ENCODE data around the gene TDRD10.

The TDRD10 gene

DNA sequence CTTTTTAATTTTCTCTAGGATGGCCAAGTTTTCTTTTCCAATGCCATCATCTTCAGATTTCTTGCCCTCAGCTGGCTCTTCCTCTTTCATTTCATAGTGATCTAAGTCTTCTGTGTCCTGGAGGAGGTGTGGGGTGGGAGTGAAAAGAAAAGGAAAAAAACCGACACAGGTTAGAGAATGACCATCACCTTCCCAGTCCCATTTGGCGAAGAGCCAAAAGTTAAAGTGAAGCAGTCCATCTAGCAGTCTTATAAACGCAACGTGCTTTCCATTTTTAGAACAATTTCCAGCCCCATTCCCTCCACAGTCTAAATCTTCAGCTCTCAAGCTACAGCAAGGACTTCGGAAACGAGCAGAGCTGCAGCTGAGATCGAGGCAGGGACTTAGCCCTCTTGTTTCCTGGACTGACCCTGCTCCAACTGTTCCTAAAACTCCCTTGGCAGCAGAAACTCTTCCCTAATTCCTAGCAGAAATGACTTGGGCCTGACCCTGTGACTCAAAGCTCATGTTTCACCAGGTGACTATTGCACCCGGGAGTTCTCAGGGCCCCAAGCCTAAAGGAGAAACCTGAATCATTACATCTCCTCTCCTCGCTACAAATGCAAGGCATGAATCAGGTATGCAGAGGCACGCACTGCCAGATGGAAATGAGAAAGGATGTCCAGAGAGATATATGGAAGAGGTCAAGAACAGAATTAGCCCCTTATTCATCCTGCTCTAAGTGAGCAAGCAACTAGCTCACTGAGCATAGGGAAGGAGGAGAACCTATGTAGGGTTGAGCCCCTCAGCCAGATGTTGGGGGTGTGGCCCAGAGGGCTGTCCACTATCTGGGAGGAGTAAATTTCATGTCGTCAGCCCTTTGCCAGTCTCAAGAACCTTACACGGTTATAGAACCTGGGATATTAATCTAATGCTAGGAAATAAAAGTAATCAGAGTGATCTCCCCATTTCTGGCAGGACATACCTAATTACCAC is 51.3 kb downstream of the TDRD10 start:
- DNase-seq (ENCODE audit: low read depth, low spot score) = no peak

- no peak for DNase-seq (ENCODE audit: low read depth, low spot score)
Observed at GRCh38 chr1:154556422-154556821, 54.4 kb downstream of the TDRD10 start.

GRCh38 chr1:154557248-154557938 is 55.4 kb downstream of the TDRD10 start:
- no peak for DNase-seq (ENCODE audit: low read depth, low spot score)

- DNase-seq (ENCODE audit: low read depth, low spot score) = no peak
Observed at GRCh38 chr1:154557939-154558719, 56.1 kb downstream of the TDRD10 start, which contains the start of gene UBE2Q1. TSS of gene UBE2Q1 (minus strand) at chr1:154558662. CDS start at chr1:154558553, 109 bp downstream.

GRCh38 chr1:154558720-154559465 is 56.9 kb downstream of the TDRD10 start:
- peak; percentile 99 for DNase-seq (ENCODE audit: low read depth, low spot score)

DNA sequence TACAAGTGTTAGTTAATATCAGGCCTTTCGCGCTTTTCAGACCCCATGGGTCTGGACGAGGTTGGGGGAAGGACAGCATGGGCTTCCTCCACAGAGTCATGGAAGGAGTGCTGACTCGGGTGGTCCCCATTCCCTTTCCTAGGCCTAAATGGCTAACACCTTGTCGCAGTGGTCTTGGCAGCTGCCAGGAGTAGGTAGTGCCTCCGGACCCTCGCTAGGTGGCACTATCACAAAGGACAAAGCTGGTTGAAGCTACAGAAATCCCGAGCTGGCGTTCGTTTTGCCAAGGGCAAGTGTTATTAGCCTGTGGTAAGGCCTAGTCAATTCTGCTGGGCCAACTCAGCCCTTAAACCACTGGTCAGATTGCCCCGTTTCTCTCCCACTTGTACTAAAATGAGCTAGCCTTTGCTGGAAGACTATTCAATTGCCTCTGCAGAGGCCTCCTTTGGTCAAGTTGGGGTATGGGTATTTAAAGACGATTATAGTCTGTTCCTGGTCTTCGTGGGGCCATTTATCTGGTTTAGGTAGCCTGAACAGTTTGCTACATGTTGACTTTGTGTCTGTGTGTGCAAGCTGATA is 57.5 kb downstream of the TDRD10 start:
- DNase-seq (ENCODE audit: low read depth, low spot score) = peak; percentile 77

GRCh38 chr1:154565876-154566275 is 63.9 kb downstream of the TDRD10 start:
- no peak for DNase-seq (ENCODE audit: low read depth, low spot score)

DNA sequence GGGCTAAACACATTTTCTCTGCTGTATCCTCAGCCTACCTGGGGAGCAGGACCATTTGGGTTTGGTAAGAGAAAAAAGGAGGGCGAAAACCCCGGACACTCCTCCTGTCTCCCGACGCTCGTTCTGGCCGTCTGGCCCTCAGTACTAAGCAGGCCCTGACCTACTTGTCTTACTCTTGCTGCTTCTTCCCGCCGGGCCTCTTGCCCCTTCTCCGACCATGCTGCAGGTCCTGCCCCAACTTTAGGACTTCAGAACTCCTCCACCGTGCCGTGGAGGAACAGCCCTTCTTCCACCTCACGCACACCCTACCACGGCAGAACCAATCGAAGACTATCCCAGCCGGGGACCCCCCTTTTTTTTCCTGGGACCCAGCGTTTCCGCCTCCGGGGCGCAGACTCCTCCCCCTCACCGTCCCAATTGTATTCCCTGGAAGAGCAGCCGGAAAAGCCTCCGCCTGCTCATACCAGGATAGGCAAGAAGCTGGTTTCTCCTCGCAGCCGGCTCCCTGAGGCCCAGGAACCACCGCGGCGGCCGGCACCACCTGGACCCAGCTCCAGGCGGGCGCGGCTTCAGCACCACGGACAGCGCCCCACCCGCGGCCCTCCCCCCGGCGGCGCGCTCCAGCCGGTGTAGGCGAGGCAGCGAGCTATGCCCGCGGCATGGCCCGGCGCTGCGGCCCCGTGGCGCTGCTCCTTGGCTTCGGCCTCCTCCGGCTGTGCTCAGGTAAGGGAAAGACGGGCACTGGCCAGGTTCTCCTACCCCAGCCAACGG is 65.6 kb downstream of the TDRD10 start, which contains the start of gene CHRNB2:
CHRNB2 (plus strand) TSS at position 393 of the 771 bp plus-strand sequence; CDS start at position 660, 267 bp downstream.
- peak; percentile 37 for DNase-seq (ENCODE audit: low read depth, low spot score)

DNA sequence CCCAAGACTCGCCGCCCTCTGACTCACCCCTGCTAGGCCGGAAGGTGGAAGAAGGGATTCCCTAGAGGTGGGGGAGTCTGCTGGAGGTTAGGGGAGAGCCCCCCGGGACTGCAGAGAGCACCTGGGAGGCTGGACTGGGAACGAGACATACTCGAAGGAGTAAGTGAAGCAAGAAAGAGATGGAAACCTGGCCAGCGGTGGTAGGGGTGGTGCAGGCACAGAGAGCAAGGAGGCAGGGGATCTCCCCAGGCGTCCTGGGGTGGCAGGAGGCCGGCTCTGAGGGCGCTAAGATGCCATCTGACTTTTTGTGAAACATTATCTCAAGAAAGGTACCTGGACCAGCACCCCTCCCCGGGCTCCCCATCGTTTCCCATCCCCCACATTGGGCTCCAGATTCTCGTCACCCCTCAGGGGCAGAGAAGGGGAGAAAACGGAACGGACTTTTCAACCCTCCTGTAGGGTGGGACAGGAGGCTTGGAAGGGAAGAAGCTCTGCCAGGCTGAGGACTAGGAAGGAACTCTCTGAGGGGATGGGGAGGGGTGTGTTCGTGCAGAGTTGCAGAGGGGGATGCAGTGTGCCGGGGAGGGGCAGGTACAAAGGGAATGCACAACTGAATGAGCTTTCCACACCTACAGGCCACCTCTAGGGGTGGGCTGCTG is 66.3 kb downstream of the TDRD10 start:
- no peak for DNase-seq (ENCODE audit: low read depth, low spot score)

DNA sequence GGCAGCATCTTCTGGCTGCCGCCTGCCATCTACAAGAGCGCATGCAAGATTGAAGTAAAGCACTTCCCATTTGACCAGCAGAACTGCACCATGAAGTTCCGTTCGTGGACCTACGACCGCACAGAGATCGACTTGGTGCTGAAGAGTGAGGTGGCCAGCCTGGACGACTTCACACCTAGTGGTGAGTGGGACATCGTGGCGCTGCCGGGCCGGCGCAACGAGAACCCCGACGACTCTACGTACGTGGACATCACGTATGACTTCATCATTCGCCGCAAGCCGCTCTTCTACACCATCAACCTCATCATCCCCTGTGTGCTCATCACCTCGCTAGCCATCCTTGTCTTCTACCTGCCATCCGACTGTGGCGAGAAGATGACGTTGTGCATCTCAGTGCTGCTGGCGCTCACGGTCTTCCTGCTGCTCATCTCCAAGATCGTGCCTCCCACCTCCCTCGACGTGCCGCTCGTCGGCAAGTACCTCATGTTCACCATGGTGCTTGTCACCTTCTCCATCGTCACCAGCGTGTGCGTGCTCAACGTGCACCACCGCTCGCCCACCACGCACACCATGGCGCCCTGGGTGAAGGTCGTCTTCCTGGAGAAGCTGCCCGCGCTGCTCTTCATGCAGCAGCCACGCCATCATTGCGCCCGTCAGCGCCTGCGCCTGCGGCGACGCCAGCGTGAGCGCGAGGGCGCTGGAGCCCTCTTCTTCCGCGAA is 69.4 kb downstream of the TDRD10 start:
- DNase-seq (ENCODE audit: low read depth, low spot score) = no peak

DNA sequence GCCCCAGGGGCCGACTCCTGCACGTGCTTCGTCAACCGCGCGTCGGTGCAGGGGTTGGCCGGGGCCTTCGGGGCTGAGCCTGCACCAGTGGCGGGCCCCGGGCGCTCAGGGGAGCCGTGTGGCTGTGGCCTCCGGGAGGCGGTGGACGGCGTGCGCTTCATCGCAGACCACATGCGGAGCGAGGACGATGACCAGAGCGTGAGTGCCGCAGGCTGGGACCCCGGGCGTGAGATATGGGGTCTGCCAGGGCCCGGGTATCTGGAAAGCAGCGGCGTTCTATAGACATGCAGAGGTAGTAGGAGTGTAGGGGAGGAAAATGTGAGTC is 69.9 kb downstream of the TDRD10 start:
- no peak for DNase-seq (ENCODE audit: low read depth, low spot score)

DNA sequence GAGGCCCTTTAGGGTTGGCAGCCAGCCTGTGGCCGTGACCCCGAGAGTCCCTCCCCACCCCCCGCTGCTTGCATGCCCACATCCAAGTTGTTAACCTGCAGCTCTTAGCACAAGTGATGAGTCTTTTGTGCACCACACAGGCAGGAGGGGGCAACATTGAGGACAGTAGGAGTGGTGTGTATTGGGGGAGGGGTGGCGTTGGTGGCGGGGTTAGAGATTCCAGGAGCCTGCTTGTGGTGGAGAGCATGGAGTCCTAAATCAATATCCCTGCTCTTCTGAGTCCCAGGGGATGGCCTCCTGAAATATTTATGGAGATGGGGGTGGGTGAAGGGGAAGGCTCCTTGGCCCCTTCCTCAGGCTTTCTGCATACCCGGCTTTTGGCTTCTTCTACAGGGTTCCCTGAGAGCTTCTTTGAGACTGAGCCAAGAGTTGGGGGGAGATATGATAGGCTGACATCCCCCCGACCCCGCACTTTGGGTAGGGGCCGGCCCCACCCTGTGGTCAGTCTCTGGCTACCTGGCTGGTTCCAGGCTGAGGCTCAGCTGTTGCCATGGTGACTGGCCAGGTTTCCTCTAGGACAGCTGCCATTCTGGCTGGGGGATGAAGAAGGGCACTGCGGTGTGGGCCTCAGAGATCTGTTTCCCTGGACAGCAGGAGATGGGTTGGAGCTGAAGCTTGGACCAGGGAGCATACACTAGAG is 70.6 kb downstream of the TDRD10 start:
- no peak for DNase-seq (ENCODE audit: low read depth, low spot score)

DNA sequence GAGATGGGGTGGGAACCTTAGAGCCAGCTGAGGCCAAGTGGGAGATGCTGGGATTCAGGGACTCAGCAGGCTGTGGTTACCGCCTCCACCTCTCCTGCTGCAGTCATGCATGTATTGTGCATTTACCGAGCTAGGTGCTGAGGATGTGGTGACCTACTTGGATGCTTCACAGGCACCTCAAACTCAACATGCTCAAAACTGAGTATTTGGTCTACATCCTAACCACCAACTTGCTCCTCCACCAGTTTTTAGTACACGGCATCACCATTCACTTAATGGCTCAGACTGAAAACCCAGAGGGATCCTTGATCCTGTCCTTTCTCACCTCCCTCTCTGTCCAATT is 71.1 kb downstream of the TDRD10 start:
- DNase-seq (ENCODE audit: low read depth, low spot score) = no peak

DNA sequence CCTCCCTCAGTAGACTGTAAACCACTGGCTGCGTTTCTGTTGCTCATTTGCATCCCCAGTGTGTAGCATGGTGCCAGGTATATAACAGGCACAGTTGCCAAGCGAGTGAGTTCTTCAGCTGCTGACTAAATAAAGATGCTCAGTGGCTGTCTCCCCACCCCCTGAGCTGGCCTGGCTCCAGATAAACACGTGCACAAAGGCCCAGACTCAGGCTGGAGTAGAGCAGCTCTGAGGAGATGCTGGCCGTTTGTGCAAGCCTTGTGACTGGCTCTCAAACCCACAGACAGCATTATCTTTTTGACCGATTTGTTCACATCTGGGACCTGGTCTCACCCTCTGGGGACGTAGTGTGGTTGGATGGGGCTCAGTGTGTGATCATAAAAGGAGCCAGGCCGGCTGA is 72.7 kb downstream of the TDRD10 start:
- DNase-seq (ENCODE audit: low read depth, low spot score) = no peak

GRCh38 chr1:154575147-154575927 is 73.3 kb downstream of the TDRD10 start:
- DNase-seq (ENCODE audit: low read depth, low spot score) = no peak

DNA sequence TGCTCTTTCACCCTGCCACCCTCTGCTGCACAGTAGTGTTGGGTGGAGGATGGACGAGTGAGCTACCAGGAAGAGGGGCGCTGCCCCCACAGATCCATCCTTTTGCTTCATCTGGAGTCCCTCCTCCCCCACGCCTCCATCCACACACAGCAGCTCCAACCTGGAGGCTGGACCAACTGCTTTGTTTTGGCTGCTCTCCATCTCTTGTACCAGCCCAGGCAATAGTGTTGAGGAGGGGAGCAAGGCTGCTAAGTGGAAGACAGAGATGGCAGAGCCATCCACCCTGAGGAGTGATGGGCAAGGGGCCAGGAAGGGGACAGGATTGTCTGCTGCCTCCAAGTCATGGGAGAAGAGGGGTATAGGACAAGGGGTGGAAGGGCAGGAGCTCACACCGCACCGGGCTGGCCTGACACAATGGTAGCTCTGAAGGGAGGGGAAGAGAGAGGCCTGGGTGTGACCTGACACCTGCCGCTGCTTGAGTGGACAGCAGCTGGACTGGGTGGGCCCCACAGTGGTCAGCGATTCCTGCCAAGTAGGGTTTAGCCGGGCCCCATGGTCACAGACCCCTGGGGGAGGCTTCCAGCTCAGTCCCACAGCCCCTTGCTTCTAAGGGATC is 74.0 kb downstream of the TDRD10 start:
- no peak for DNase-seq (ENCODE audit: low read depth, low spot score)

Data from activated CD4-positive, CD25-positive, alpha-beta regulatory T cell treated with anti-CD3 and anti-CD28 coated beads, Interleukin-2, amount 50 U/mL, for 16 hours (primary cell).